Stomach (tissue), 4 donors: ENCODE data around the gene MRTO4.

Source experiments
- CTCF ChIP-seq, 7 experiments: fragments of 450-650 bp in 4 of 7; fragments of 200-600 bp in 3 of 7; sonication (generic) in 3 of 7; IDR thresholded peaks; one replicate each; pipeline ENCODE4 v1.5.1; 2016 to 2019; ENCODE audit warnings: antibody characterized with exemption in 7 of 7, control low read depth in 2 of 7, mild to moderate bottlenecking in 1 of 7
- POLR2AphosphoS5 ChIP-seq, 3 donors: sonication (generic); formaldehyde crosslinking; IDR thresholded peaks; one replicate each; pipeline ENCODE4 v1.6.1; 2016; ENCODE audit warnings: antibody characterized with exemption in 3 of 3

DNA sequence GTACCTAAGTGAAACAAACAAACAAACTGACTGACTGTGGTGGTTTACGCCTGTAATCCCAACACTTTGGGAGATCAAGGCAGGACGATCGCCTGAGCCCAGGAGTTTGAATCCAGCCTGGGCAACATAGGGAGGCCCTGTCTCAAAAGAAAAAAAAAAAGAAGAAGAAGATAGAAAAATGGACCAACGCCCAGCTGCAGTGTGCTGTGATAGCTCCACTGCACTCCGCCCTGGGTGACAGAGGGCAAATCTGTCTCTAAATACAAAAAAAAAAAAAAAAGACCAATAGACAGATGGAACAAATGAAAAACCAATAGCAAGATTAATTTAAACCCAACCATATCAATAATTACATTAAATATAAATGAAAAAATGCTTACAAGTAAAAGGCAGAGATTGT, 23.0 kb downstream of the MRTO4 start:
- TF ChIP-seq CTCF (IDR thresholded peaks at IDR 0.05) (no peak), POLR2AphosphoS5 (IDR thresholded peaks at IDR 0.05) (no peak)
